HG02870 (cell line): ENCODE measurements around the gene PPP5C.
"Not testable (repeated sequence)": the region's sequence is repeated elsewhere in the genome, so short reads cannot be mapped to it uniquely, and the experiment has no call there.

Experiments used
- ATAC-seq: cut with Tn5 transposase; IDR thresholded peaks from one replicate; pipeline ENCODE4 v1.9.1; 2021; ENCODE audit warnings: mild to moderate bottlenecking, moderate library complexity; ENCODE audit not compliant: unreplicated experiment

The PPP5C gene

GRCh38 chr19:46346821-46347571 lies at the start of gene PPP5C:
TSS of gene PPP5C (plus strand) at chr19:46347087. CDS start at chr19:46347097, 10 bp downstream.
- peak; percentile 38 for ATAC-seq

GRCh38 chr19:46297700-46298478 lies 49.0 kb upstream of the PPP5C start:
- ATAC-seq = no peak

GRCh38 chr19:46298479-46299003 lies 48.3 kb upstream of the PPP5C start:
- no peak for ATAC-seq

- no peak for ATAC-seq
Measured at GRCh38 chr19:46299004-46299509, 47.8 kb upstream of the PPP5C start.

- ATAC-seq = no peak
Measured at GRCh38 chr19:46299695-46300094, 47.2 kb upstream of the PPP5C start.

- no peak for ATAC-seq
Measured at GRCh38 chr19:46303322-46303690, 43.6 kb upstream of the PPP5C start.

- ATAC-seq = no peak
Measured at GRCh38 chr19:46303691-46304397, 43.0 kb upstream of the PPP5C start.

GRCh38 chr19:46306501-46306900 lies 40.4 kb upstream of the PPP5C start:
- no peak for ATAC-seq

GRCh38 chr19:46308510-46308909 lies 38.4 kb upstream of the PPP5C start:
- no peak for ATAC-seq

- no peak for ATAC-seq
Measured at GRCh38 chr19:46309056-46309455, 37.8 kb upstream of the PPP5C start.

- no peak for ATAC-seq
Measured at GRCh38 chr19:46311444-46311843, 35.4 kb upstream of the PPP5C start.

GRCh38 chr19:46313540-46314469 lies 33.1 kb upstream of the PPP5C start:
- not testable (repeated sequence) for ATAC-seq

- ATAC-seq = no peak
Measured at GRCh38 chr19:46317339-46317738, 29.5 kb upstream of the PPP5C start.

GRCh38 chr19:46319613-46320012 lies 27.3 kb upstream of the PPP5C start:
- no peak for ATAC-seq

- ATAC-seq = no peak
Measured at GRCh38 chr19:46320559-46320958, 26.3 kb upstream of the PPP5C start.

- no peak for ATAC-seq
Measured at GRCh38 chr19:46321653-46322052, 25.2 kb upstream of the PPP5C start.

GRCh38 chr19:46323227-46323626 lies 23.7 kb upstream of the PPP5C start:
- not testable (repeated sequence) for ATAC-seq

- no peak for ATAC-seq
Measured at GRCh38 chr19:46324277-46324676, 22.6 kb upstream of the PPP5C start.

GRCh38 chr19:46326608-46327007 lies 20.3 kb upstream of the PPP5C start:
- no peak for ATAC-seq

- no peak for ATAC-seq
Measured at GRCh38 chr19:46328079-46328478, 18.8 kb upstream of the PPP5C start.
